GM19193 (cell line): ENCODE results near the gene LRRC27.

Source experiments
- POLR2A ChIP-seq: IDR thresholded peaks from 4 replicates; pipeline ENCODE4 v1.6.1; 2011; ENCODE audit not compliant: insufficient read depth, insufficient read length; ENCODE audit errors: extremely low read depth

The LRRC27 gene

GRCh38 chr10:132356621-132357195 is 24.7 kb downstream of the LRRC27 start:
- no peak for TF ChIP-seq POLR2A

GRCh38 chr10:132357286-132358058 is 25.5 kb downstream of the LRRC27 start:
- no peak for TF ChIP-seq POLR2A

- no peak for TF ChIP-seq POLR2A
Measured at GRCh38 chr10:132359305-132360040, 27.5 kb downstream of the LRRC27 start.

- no peak for TF ChIP-seq POLR2A
Measured at GRCh38 chr10:132360766-132361447, 28.9 kb downstream of the LRRC27 start.

GRCh38 chr10:132361581-132362101 is 29.6 kb downstream of the LRRC27 start:
- TF ChIP-seq POLR2A, result no peak

- no peak for TF ChIP-seq POLR2A
Measured at GRCh38 chr10:132362151-132362611, 30.2 kb downstream of the LRRC27 start.

GRCh38 chr10:132363376-132363775 is 31.4 kb downstream of the LRRC27 start:
- TF ChIP-seq POLR2A, result no peak

- no peak for TF ChIP-seq POLR2A
Measured at GRCh38 chr10:132363921-132364593, 32.1 kb downstream of the LRRC27 start.

- TF ChIP-seq POLR2A, result no peak
Measured at GRCh38 chr10:132364594-132364970, 32.6 kb downstream of the LRRC27 start.

GRCh38 chr10:132365102-132365501 is 33.1 kb downstream of the LRRC27 start:
- TF ChIP-seq POLR2A, result no peak

GRCh38 chr10:132366006-132366405 is 34.0 kb downstream of the LRRC27 start:
- TF ChIP-seq POLR2A, result no peak

- TF ChIP-seq POLR2A, result no peak
Measured at GRCh38 chr10:132366499-132366898, 34.5 kb downstream of the LRRC27 start.

GRCh38 chr10:132368391-132368790 is 36.4 kb downstream of the LRRC27 start:
- TF ChIP-seq POLR2A, result no peak

- no peak for TF ChIP-seq POLR2A
Measured at GRCh38 chr10:132368881-132369635, 37.1 kb downstream of the LRRC27 start.

- no peak for TF ChIP-seq POLR2A
Measured at GRCh38 chr10:132369636-132370185, 37.7 kb downstream of the LRRC27 start.
